NCI-H1436 (cell line): ENCODE results near the gene CHD5.
"Not testable (repeated sequence)": the region's sequence is repeated elsewhere in the genome, so short reads cannot be mapped to it uniquely, and the experiment has no call there.

Experiments
- DNase-seq: peaks from one replicate; lab custom pipeline; 2025; lab: John Stamatoyannopoulos, UW

Gene CHD5

DNA sequence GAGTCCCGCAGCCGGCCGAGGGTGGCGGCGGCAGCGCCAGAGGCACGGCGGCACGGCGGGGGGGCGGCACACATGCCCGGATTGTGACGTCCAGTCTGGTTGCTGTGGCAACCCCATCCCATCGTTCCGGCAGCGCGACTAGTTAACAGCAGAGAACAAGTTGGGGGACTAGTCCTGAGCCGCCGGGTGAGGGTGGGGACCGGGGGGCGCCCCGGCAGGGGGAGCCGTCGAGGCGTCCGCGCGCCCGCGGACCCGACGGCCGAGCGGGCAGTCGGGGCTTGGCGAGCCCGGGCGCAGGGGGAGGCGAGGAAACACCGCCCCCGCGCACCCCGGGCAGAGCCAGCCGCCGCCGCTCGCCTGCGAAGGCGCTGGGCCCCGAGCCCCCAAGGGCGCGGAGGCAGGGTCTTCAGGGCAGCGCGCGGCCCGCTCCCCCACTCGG lies at the start of gene CHD5:
Gene CHD5, minus strand, starts transcription at position 54 of the 439 bp plus-strand sequence. CDS start 298 bp downstream, outside the sequence.
- DNase-seq = peak; percentile 50

DNA sequence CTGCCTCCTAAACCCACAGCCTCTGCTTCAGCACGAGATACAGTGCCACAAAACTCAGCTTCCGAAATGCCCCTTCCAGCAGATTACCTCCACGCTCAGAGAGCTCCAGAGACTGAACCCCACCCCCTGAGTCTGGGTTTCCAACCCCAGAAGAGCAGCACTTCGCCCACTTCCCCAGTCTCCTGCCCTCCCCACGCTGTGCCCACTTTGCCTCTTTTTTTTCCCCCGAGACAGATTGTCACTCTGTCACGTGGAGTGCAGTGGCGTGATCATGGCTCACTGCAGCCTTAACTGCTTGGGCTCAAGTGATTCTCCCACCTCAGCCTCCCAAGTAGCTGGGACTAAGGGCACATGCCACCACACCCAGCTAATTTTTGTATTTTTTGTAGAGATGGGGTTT lies 45.5 kb upstream of the CHD5 start:
- no peak for DNase-seq

DNA sequence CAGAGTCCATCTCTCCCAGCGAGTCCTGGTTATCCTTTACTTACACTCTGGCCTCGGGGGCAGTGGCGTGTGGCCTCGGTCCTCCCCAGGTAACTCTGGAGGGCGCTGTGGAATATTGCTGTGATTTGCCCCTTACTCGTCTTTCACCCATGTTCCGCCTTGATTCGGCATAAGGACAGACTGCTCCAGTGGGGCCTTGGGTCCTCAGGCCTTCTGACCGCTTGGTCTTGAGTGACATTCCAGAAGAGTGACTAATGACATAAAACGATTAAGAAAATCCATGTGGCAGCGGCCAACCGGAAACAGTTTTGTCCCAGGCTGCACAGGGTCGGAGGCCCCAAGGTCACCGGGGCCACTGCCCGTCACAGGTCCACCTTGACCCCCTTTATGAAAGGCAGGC lies 44.6 kb upstream of the CHD5 start:
- DNase-seq = no peak

DNA sequence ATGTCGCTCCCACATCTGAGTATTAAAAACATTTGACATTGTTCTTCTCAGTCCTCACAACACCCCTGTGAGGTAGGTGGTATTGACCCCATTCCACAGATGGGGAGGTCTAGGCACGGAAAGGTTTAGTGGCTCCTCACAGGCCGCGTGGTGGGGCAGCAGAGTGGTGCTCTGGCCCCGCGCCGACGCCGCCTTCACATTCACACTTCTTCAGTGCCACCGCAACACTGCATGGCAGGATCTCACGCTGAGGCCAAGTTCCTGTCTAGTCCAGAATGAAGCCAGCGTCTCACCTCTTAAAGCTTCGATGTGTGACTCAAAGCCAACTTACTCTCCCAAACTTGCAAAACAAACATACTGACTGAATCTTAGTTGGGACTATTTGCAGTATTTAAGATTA lies 43.5 kb upstream of the CHD5 start:
- DNase-seq = no peak

DNA sequence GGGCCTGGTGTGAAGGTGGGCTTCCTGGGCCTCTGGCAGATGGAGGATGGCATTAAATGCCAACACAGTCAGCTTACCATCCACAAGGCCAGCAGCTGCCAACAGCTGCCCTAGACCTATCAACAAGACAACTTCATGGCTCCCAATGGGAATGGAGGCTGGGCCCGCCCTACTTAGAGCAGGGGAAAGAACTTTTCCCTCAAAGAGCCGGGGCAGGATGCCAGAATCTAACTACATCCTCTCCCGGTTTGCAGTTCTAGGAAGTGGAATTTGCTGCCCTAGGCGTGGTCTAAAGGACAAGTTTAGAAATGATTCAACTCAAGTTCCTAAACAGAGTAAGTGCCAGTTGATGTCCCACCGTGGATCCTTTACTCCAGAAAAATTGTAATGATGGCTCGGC lies 42.5 kb upstream of the CHD5 start:
- no peak for DNase-seq

DNA sequence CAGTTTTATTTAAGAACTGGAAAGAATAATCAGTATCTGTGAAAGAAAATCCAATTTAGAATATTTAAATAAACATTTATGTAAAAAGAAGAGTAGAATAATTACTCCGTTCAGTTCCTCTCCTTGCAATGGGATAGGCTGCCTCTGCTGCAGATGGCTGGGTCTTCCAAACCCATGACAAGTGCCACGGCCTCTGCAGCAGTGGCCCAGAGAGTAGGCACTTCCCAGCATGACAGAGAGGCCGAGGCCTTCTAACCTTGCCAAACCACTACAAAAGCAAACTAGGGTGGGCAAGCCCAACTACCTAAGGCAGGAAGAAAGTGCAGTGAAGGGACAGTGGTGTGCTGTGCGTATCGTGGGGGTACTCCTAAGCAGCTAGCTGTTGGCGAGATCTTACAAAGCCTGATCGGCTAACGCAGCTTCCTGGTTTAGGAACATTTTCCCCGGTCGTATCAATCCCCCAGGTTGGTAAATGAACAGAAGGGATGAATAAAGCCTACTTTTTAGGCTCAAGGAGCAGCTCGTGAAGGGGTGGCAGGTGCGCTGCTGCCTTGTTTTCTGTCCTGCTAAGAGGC lies 41.2 kb upstream of the CHD5 start:
- DNase-seq = no peak

DNA sequence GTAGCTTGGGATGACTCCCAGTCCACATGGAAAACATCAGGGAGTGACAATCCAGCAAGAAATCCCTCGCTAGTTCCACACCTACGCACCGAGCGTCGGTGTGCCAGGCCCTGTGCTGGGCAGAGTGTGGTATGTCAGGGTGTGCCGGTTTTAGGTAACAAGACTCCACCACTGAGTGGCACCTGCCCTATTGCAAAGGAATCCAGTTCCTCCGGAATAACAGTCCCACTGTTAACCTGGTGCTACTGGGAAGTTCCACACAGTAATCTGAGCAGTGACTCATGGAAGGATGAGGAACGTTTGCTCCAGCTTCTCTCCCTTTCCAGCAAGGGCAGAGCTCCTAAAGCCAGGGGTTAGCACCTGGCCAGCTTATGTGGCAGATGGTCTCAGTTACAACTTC lies 40.1 kb upstream of the CHD5 start:
- no peak for DNase-seq

DNA sequence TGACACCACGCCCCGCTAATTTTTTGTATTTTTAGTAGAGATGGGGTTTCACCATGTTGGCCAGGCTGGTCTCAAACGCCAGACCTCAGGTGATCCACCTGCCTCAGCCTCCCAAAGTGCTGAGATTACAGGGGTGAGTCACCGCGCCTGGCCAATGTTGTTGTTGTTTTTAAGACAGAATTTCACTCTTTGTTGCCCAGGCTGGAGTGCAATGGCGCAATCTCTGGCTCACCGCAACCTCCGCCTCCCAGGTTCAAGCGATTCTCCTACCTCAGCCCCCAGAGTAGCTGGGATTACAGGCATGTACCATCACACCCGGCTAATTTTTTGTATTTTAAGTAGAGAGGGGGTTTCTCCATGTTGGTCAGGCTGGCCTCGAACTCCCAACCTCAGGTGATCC lies 39.5 kb upstream of the CHD5 start:
- DNase-seq = not testable (repeated sequence)

DNA sequence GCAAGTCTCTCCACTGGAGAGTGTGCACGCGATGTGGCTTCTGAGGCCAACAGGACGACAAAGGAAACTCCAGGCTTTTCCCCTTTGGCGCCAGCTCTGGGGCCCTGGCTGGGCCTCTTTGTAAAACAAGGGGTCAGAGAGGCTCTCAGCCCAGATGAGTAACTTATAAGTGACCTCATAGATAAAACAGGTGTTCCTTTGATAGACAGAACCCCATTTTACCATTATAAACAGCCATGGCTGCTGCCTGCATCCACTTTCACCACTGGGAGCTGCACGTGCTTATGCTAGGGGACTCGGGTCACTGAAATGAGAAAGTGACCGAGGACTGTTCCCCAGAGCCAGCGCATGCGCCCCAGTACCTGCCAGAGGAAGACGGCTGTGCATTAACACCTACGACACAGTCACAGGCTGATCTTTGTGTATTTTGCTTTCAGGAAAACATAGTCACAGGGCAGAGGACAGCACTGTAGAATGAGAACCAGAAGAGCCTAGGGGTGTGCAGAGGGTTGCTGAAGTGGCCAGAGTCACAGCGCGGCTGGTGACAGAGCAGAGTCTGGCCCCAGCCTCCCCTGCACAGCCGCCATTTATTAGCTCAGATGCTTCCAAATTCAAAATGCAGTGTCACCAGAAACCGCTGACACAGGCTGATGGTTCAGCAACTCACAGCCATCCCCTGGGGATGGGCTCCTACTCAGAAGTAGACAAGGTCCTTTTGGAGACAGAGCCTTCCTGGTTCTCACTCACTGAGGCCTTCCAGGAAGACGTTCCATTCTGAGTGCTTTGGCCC lies 38.4 kb upstream of the CHD5 start:
- no peak for DNase-seq

DNA sequence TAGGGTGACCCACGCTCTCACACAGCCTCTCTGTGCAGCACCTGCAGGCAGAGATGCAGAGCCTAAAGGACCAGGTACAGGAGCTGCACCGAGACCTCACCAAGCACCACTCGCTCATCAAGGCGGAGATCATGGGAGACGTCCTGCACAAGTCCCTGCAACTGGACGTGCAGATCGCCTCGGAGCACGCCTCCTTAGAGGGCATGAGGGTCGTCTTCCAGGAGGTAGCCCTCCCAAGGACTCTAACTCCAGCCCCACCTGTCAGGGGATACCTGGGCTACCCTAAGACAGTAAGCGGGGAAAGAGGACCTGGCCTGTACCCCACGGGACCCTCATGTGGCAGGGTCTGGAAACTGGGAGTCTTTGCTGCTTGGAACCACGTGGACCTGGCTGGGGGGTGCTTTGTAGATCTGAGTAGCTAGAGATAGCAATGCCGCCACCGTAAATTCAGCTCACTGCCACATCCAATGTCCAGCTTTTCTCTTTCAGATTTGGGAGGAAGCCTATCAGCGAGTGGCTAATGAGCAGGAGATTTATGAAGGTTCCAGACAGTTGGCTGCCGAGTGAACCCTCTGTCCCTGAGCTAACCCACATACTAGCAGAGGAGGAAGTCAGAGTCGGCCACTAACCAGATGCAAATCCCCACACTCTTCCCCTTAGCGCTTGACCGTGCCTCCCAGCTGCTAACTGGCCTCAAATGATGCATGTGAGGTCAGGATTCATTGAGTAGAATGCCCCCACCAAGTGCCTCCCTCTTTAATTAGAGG lies 32.3 kb upstream of the CHD5 start:
- DNase-seq = no peak

DNA sequence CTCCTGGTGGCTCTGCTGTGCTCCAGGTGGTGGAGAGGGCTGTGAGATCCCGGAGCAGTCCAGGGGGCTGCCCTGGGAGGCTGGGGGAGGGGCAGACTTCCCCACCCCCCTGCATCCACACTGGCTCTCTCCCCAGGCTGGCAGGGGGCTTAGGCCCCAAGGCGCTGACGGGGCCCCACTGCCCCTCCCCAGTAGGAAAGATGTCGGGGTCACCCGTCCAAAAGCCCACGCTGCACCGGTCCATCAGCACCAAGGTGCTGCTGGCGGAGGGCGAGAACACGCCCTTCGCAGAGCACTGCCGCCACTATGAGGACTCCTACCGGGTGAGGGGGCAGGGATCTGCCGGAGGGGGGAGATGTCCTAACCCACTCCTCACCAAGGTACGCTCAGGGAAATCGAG lies 31.6 kb upstream of the CHD5 start:
- DNase-seq = no peak

DNA sequence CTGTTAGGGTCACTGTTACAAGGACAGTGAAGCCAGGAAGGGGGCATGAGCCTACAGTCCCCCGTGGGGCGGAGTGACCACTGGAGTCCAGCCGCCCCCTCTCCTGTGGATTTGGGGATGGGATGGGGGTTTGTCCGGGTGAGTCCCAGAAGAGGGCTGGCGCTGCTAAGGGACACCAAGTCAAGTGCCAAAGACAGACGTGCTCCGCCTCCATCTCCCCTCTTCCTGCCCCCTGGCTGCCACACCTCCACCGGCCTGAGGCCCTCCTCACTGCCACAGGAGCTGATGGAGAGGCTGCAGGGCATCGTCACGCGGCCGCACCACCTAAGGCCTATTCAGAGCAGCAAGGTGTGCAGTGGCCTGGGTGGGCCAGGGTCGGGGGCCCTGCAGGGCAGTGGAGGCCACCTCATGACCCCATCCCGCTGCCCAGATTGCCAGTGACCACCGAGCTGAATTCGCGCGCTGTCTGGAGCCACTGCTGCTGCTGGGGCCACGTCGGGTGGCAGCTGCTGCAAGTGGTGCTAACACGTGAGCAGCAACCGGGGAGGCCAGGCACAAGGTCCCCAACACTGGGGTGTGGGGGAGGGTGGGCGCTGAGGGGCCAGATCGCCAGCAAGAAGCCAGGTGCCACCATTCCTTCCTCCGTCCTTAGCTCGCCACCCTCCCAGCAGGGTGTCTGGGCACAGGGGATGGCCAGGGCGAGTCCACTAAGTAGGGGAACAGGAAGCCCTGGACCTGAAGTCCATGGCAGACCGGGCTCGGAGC lies 30.7 kb upstream of the CHD5 start:
- DNase-seq = no peak

DNA sequence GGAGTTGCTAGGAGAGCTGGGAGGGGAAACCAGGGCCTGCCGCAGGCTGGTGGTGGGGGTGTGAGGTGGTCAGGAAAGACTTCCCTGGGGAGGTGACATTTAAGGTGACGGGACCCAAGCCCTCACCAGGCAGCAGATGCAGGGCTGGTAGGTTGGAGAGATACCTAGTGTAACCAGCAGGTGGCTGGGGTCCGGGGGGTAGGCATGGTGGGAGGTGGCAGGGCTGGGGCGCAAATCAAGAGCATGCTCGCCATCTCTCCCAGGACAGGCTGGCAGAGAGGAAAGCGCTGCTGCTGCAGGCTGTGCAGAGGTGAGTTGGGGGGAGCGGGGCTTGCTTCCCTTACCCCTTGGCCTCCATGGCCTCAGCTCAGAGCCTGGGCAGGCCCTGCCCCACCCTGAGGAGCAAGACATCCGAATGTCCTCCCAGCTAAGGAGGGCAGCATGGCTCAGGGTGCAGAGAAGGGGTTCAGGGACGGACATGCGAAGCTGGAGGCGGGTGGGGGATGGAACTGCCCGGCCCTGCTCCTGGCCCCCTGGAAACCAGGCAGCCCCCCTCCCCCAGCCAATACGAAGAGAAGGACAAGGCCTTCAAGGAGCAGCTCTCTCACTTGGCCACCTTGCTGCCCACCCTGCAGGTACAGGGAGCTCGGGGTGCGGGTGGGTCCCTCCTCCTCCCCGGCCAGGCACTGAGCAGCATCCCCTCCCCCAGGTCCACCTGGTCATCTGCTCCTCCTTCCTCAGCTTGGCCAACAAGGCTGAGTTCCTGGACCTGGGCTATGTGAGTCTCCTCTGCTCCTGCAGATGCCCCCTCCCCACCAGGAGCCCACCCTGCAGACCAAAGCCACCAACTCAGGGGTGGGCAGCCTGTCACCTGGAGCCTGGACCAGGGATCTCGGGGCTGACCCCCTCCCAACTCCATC lies 29.8 kb upstream of the CHD5 start:
- DNase-seq = no peak

DNA sequence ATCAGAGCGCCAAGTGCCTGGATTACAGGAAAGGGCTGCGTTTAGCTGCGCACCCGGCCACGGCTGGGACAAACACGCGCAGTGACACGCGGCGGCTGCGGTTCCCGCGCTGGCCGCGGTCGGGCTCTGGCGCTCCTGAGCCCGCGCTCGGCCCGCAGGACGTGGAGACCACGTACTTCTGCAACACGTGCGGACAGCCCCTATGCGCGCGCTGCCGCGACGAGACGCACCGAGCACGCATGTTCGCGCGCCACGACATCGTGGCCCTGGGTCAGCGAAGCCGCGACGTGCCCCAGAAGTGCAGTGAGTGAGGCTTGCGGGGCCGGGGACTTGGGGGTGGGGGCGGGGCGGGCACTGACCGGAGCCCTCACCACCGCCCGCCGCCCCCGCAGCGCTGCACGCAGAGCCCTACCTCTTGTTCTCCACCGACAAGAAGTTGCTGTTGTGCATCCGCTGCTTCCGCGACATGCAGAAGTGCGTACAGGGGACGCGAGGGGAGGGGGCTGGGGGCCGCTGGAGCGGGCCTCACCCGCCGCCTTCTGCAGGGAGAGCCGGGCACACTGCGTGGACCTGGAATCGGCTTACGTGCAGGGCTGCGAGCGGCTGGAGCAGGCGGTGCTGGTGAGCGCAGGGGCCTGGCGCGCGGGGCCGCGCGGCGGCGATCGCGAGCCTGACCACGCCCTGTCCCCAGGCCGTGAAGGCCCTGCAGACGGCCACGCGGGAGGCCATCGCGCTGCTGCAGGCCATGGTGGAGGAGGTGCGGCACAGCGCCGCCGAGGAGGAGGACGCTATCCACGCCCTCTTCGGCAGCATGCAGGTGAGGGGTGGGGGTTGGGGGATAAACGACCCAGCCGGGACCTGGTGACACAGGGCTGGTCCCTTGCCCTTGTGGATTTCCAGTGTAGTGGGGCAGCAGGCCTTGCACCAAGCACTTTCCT lies 28.9 kb upstream of the CHD5 start:
- no peak for DNase-seq

DNA sequence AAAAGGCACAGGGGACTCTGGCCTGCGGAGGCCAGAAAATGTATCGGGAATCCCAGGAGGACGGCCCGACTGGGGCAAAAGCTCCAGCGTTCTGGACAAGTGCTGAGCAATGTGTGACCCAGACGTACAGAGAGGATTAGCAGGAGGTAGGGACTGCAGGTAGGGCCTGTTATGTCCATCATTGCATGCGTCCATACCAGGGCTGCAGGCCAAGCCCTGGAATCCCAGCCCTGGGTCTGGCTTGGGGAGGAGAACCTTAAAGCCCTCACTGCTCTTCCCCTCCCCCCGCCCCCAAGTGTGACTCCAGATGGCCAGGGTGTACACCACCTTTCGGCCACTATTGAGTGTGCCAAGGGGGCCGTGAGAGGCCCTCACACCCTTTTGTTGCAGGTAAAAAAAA lies 27.8 kb upstream of the CHD5 start:
- no peak for DNase-seq

DNA sequence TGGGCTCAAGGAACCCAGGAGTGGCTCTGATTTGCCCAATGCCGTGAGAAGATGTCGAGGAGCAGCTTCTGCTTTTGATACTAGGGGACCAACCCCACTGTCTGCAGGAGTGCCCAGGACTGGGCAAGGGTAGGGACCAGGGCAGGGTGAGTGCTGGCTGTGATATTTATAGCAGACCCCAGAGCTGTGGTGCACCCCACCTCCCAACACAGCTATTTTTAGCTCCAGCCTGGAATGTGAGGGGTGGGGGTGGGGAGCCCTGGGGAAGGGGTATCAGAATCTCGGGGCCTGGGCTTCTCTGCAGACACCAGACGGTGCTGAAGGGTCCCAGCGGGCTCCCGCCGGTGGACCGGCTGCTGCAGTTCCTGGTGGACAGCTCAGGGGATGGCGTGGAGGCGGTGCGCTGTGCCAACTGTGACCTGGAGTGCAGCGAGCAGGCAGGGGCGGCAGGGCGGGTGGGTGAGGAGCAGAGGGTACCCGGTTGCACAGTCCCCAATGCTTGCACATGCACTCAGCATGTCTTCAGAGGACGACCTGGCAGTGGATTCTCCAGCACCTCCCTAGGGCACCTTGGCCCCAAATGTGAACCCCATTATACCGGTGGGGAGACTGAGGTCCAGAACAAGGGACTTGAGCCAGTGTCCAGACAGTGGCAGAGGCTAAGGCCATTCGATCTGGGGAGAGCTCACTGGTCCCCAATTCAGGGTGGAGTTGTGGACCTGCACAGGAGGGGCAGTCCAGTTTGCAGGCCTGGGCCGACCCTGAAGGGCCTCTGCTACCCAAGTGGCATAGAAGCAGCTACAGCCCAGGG lies 27.2 kb upstream of the CHD5 start:
- DNase-seq = no peak

DNA sequence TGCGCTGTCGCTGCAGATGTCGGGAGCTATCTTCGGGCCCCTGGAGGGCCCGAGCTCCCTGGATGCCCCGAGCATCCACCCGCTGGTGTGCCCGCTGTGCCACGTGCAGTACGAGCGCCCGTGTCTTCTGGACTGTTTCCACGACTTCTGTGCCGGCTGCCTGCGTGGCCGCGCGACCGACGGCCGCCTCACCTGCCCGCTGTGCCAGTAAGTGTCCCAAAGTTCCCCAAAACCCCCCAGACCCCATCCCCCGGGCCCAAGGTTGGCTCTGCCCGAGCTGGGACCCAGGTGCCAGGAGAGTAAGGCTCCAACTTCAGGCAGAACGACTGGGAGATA lies 26.4 kb upstream of the CHD5 start:
- DNase-seq = no peak

DNA sequence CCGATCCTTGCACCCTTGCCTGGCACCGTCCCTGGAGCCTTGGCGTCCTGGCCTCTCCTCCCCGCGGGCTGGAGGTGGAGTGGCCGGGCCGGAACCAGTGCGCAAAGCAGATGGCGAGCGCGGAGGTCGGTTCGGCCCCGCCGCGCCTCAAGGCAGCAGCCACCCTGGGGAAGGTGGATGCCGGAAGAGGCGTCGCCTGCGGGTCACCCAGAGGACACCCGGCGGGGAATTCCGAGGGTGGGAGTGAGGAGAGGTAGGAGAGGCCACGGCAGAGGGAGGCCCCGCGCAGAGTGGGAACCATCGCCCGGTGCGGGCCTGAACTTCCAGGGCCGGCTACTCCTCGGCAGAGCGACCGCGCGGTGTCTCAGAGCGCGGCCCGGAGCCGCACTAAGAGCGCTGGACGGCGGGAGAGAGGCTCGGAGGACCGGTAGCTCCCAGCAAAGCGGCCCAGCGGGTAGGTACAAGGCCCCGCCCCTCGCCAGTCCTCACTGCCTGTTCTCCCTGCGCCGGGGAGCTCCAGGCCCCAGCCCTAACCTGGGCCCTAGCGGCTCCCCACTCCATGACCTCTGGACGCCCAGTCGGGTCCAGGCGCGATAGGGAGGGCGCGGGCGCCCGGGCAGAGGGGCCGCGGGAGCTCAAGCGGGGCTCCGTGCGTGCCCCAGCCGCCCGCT lies 25.9 kb upstream of the CHD5 start, which contains the start of gene RNF207:
Gene RNF207, plus strand, starts transcription at position 271 of the 671 bp plus-strand sequence. CDS start 417 bp downstream, outside the sequence.
- DNase-seq = no peak

DNA sequence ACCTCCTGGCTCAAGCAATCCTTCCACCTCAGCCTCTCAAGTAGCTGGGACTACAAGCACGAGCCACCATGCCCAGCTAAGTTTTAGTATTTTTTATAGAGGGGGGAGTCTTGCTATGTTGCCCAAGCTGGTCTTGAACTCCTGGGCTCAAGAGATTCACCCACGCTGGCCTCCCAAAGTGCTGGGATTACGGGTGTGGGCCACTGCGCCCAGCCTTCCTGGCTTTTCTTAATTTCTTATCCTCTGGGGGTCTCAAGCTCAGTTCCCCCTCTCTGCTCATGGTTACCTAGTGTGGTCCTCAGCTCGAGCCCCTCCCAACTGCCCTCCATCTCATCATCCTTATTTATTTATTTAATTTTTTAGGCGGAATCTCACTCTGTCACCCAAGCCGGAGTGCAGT lies 22.1 kb upstream of the CHD5 start:
- no peak for DNase-seq
